GM19324 (cell line): ENCODE results near the gene GFI1B.
A peak's percentile ranks its signal among the peaks of the same experiment; 100 is the strongest.
"Not testable (repeated sequence)": the region's sequence is repeated elsewhere in the genome, so short reads cannot be mapped to it uniquely, and the experiment has no call there.

Experiments
- ATAC-seq: cut with Tn5 transposase; IDR thresholded peaks from one replicate; pipeline ENCODE4 v1.9.1; 2021; ENCODE audit warnings: mild to moderate bottlenecking, moderate library complexity; ENCODE audit not compliant: unreplicated experiment, low FRiP score

Gene GFI1B

DNA sequence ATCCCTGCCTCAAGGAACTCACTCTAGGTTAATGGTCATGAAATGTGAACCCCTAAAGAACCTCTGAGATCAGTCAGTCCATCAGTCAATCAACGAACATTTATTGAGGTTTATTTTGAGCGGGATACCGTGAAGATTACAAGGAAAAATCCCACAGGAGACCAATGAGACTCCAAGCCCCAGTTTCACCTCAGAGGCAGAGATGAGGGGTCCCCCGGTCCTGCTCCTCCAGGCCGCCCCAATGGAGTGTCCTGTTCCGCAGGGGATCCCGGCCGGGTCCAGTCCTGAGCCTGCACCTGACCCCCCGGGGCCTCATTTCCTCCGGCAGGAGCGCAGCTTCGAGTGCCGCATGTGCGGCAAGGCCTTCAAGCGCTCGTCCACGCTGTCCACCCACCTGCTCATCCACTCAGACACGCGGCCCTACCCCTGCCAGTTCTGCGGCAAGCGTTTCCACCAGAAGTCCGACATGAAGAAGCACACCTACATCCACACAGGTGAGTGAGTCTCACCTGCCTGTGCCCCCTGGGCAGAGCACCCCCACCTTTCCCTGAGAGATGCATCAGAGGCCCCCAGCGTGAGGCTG, 11.0 kb downstream of the GFI1B start:
- no peak for ATAC-seq

DNA sequence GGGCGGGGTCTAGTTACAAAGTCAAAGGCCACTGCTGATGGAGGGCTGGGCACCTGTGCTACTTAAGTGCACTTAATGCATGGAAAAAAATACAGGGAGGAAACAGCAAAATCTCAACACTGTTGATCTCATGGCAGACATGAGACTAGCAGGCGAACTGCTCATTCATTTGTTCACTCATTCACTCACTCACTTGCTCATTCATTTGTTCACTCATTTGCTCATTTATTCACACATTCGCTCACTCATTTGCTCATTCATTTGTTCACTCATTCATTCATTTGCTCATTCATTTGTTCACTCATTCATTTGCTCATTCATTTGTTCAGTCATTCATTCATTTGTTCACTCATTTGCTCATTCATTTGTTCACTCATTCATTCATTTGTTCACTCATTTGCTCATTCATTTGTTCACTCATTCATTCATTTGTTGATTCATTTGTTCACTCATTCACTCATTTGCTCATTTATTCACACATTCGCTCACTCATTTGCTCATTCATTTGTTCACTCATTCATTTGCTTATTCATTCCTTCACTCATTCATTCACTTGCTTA, 11.6 kb downstream of the GFI1B start:
- ATAC-seq: not testable (repeated sequence)

DNA sequence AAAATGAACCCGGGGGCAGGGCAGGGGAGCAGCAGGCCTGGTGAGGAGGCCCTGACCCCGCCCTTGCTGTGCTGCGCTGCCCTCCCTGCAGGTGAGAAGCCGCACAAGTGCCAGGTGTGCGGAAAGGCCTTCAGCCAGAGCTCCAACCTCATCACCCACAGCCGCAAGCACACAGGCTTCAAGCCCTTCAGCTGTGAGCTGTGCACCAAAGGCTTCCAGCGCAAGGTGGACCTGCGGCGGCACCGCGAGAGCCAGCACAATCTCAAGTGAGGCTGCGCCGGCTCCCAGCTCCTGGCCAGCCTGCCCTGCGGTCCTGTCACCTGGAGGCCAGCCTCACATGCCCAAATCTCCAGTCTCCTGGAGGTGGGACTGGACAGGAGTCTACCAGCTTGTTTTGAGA, 12.3 kb downstream of the GFI1B start:
- no peak for ATAC-seq

- ATAC-seq: no peak
Observed at GRCh38 chr9:132991351-132992300, 13.1 kb downstream of the GFI1B start.

DNA sequence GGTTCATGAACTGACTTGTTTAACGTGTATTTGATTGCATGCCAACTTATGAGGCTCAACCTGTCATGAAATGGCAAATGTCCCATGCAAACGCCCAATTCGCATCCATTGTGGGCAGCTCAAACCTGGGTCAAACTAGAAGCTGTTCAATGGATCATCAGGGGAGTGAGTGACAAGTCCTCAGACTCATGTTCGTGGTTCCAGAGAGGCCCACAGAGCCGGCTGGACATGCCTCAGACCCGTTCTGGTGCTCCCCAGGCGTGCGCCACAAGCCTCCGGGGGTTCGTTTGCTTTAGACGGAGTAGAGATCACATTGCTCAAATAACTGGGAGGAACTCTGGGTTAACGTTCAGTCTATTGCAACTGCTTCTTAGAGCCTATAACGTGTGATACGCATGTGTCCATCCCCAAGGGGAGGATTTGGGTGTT, 15.0 kb downstream of the GFI1B start:
- no peak for ATAC-seq

GRCh38 chr9:132994410-132995120, 16.1 kb downstream of the GFI1B start:
- ATAC-seq: peak; percentile 67

- ATAC-seq: no peak
Observed at GRCh38 chr9:132995121-132995420, 16.6 kb downstream of the GFI1B start.

- no peak for ATAC-seq
Observed at GRCh38 chr9:132995879-132996278, 17.4 kb downstream of the GFI1B start.

GRCh38 chr9:132996526-132996925, 18.0 kb downstream of the GFI1B start:
- no peak for ATAC-seq

- no peak for ATAC-seq
Observed at GRCh38 chr9:132997591-132997990, 19.1 kb downstream of the GFI1B start.

DNA sequence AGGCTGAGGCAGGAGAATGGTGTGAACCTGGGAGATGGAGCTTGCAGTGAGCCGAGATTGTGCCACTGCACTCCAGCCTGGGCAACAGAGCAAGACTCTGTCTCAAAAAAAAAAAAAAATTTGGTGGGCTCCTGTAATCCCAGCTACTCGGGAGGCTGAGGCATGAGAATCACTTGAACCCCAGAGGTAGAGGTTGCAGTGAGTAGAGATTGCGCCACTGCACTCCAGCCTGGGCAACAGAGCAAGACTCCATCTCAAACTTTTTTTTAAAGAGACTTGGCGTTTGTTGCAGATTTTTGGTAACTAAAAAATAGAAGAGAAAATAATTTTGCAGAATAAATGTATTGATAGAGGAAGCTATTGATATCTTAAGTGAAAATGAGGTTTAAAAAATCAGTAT, 19.7 kb downstream of the GFI1B start:
- ATAC-seq: not testable (repeated sequence)

- ATAC-seq: no peak
Observed at GRCh38 chr9:132998831-132999635, 20.5 kb downstream of the GFI1B start.

DNA sequence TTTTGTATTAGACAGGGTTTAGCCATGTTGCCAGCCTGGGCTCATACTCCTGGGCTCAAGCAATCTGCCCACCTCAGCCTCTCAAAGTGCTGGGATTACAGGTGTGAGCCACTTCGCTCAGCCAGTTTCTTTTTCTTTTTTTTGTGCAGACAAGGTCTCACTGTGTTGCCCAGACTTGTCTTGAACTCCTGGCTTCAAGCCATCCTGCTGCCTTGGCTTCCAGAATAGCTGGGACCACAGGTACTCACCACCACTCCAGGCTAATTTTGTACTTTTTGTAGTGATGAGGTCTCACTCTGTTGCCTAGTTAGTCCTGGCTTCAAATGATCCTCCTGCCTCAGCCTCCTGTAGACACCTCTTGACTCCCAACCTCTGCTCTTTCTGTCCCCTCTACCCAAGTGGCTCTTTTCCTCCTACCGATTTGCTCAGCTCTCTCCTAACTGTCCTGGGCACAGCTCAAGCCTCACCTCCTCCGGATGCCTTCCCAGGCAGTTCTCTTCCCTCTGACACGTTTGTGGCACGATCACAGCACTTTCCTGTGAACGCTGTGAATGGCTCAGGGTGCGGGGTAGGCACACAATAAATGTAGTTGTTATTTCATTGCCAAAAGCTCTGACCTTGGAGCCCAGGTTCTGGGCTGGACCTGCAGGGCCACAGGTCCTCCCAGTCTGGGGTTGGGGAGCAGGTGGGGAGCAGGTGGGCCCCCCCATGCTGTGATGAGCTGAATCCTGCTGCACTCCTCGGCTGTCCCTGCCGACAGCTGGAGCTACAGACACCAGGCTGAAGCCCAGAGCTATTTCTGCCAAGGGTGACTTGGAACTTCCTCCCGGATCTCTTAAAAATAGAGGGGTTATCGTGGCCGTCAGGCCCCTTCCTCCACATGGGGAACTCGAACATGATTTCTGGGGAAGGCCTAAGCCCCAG, 23.9 kb downstream of the GFI1B start:
- no peak for ATAC-seq

GRCh38 chr9:133003071-133003461, 24.6 kb downstream of the GFI1B start:
- no peak for ATAC-seq

GRCh38 chr9:133003671-133004090, 25.2 kb downstream of the GFI1B start:
- no peak for ATAC-seq

- ATAC-seq: no peak
Observed at GRCh38 chr9:133004091-133004998, 25.9 kb downstream of the GFI1B start.

DNA sequence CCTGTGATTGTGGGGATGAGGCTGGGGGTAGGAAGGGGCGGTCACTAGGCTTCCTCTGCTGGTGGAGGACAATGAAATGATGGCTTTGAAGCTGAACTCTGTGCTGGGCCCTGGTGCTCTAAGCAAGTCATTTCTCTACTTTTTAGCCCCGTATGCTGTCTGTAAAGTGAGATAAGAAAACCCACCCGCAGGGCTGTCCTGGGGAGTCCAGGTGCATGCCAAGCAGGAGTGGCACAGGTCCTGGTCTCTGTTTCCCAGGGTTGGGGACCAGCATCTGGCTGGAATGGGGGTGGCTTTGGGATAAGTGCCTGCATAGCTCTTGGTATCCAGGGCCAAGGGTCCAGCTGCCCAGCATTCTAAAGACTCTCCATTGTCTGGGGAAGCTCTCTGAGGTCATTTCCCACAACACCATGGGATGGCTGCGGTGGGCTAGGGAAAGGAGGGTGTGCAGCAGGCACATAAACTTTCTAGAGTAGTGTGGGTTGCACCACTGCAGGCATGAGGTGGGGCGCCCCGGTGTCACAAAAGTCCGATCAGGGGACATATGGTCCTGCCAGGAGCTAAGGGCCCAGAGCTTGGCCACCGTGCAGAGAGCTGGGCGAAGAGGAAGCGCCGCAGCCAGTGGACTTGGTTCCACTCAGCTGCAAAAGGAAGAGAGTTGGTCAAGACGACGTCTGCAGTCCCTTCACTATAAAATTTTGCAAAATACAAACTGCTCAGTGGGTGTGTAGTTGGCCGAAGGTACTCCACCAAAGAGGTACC, 26.7 kb downstream of the GFI1B start:
- ATAC-seq: no peak

- ATAC-seq: no peak
Observed at GRCh38 chr9:133005957-133006356, 27.5 kb downstream of the GFI1B start.
